ENCODE measurements around the gene CLTB.

The CLTB gene

GRCh38 chr5:176401281-176402205 is 14.8 kb downstream of the CLTB start:
- DNase-seq (ENCODE audit: low spot score), result no peak

GRCh38 chr5:176400382-176401156 is 15.8 kb downstream of the CLTB start:
- no peak for DNase-seq (ENCODE audit: low spot score)

GRCh38 chr5:176397736-176398420 is 18.5 kb downstream of the CLTB start:
- no peak for DNase-seq (ENCODE audit: low spot score)

GRCh38 chr5:176396330-176396729 is 20.0 kb downstream of the CLTB start:
- DNase-seq (ENCODE audit: low spot score), result no peak

GRCh38 chr5:176394881-176395675 is 21.3 kb downstream of the CLTB start:
- no peak for DNase-seq (ENCODE audit: low spot score)

GRCh38 chr5:176394096-176394495 is 22.2 kb downstream of the CLTB start:
- DNase-seq (ENCODE audit: low spot score), result no peak

- DNase-seq (ENCODE audit: low spot score), result no peak
Measured at GRCh38 chr5:176392526-176392925, 23.8 kb downstream of the CLTB start.

GRCh38 chr5:176391999-176392398 is 24.3 kb downstream of the CLTB start:
- DNase-seq (ENCODE audit: low spot score), result no peak

- DNase-seq (ENCODE audit: low spot score), result no peak
Measured at GRCh38 chr5:176391479-176391878, 24.9 kb downstream of the CLTB start.

GRCh38 chr5:176389135-176390123 is 26.9 kb downstream of the CLTB start:
- DNase-seq (ENCODE audit: low spot score), result no peak

- peak; percentile 97 for DNase-seq (ENCODE audit: low spot score)
Measured at GRCh38 chr5:176388444-176389134, 27.8 kb downstream of the CLTB start, which contains the start of the genes HIGD2A and NOP16. TSS of gene HIGD2A (plus strand) at chr5:176388751. CDS start at chr5:176388820, 69 bp downstream. TSS of gene NOP16 (minus strand) at chr5:176388598. CDS start at chr5:176388539, 59 bp downstream.

- DNase-seq (ENCODE audit: low spot score), result no peak
Measured at GRCh38 chr5:176388003-176388443, 28.3 kb downstream of the CLTB start.

GRCh38 chr5:176387384-176387925 is 28.9 kb downstream of the CLTB start:
- no peak for DNase-seq (ENCODE audit: low spot score)

- no peak for DNase-seq (ENCODE audit: low spot score)
Measured at GRCh38 chr5:176386491-176386890, 29.8 kb downstream of the CLTB start.

GRCh38 chr5:176384991-176385390 is 31.3 kb downstream of the CLTB start:
- no peak for DNase-seq (ENCODE audit: low spot score)

- DNase-seq (ENCODE audit: low spot score), result no peak
Measured at GRCh38 chr5:176384366-176384930, 31.9 kb downstream of the CLTB start.

- DNase-seq (ENCODE audit: low spot score), result no peak
Measured at GRCh38 chr5:176383961-176384360, 32.4 kb downstream of the CLTB start.

- no peak for DNase-seq (ENCODE audit: low spot score)
Measured at GRCh38 chr5:176383248-176383905, 33.0 kb downstream of the CLTB start.

Data from ecto neural progenitor cell (in vitro differentiated cells).